GM12892 (cell line): ENCODE measurements around the gene DDX24.

Experiments
- POLR2A ChIP-seq: IDR thresholded peaks from 2 replicates; pipeline ENCODE4 v1.6.1; 2011; ENCODE audit warnings: low read depth, low read length, control low read depth
- POLR2AphosphoS5 ChIP-seq: IDR thresholded peaks from 2 replicates; pipeline ENCODE4 v1.6.1; 2011; ENCODE audit warnings: low read depth, low read length, control low read depth
- TAF1 ChIP-seq: IDR thresholded peaks from 2 replicates; pipeline ENCODE4 v1.6.1; 2011; ENCODE audit warnings: low read depth, mild to moderate bottlenecking, control low read depth, low read length, borderline replicate concordance

- TF ChIP-seq POLR2AphosphoS5 (no peak), POLR2A (no peak), TAF1 (no peak)
Measured at GRCh38 chr14:93998871-93999403, 82.1 kb downstream of the DDX24 start.
